ENCODE data around the gene SHC1.

Gene SHC1, protein sequence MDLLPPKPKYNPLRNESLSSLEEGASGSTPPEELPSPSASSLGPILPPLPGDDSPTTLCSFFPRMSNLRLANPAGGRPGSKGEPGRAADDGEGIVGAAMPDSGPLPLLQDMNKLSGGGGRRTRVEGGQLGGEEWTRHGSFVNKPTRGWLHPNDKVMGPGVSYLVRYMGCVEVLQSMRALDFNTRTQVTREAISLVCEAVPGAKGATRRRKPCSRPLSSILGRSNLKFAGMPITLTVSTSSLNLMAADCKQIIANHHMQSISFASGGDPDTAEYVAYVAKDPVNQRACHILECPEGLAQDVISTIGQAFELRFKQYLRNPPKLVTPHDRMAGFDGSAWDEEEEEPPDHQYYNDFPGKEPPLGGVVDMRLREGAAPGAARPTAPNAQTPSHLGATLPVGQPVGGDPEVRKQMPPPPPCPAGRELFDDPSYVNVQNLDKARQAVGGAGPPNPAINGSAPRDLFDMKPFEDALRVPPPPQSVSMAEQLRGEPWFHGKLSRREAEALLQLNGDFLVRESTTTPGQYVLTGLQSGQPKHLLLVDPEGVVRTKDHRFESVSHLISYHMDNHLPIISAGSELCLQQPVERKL

DNA sequence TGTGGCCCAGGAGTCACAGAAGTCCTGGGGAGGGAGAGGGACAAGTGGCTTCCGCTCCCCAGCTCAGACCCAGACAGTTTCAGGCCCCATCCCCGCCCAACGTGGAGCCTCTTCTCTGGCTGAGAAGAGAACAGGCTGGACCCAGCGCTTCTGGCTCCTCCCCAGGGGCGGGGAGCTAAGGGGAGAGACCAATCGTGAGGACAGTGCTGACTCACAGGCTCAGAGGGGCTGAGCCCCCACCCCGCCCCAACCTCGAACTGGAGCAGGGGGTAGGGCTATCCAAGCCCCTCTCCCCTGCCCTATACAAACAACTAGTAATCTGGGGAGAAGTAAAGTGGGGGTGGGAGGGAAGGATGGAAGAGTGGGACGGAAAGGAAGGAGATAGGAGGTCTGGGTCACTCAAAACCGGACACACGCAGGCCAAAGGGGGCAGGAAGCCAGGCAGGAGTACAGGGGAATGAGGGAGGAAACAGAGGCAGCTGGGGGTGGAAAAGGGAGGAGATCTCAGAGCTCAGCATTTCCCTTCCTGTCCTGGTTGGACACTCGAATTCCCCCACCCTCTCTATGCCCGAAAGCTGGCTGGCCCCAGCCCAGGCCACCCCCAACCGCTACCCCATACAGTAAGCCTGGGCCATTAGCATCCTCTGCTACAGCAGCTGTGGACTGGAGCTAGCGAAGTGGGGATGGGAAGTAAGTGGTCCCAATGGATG, at the start of gene SHC1:
SHC1 (minus strand) TSS at position 117 of the 710 bp plus-strand sequence. CDS start 221 bp downstream, outside the sequence.
- DNase-seq (ENCODE audit: low spot score) = peak; percentile 91

DNA sequence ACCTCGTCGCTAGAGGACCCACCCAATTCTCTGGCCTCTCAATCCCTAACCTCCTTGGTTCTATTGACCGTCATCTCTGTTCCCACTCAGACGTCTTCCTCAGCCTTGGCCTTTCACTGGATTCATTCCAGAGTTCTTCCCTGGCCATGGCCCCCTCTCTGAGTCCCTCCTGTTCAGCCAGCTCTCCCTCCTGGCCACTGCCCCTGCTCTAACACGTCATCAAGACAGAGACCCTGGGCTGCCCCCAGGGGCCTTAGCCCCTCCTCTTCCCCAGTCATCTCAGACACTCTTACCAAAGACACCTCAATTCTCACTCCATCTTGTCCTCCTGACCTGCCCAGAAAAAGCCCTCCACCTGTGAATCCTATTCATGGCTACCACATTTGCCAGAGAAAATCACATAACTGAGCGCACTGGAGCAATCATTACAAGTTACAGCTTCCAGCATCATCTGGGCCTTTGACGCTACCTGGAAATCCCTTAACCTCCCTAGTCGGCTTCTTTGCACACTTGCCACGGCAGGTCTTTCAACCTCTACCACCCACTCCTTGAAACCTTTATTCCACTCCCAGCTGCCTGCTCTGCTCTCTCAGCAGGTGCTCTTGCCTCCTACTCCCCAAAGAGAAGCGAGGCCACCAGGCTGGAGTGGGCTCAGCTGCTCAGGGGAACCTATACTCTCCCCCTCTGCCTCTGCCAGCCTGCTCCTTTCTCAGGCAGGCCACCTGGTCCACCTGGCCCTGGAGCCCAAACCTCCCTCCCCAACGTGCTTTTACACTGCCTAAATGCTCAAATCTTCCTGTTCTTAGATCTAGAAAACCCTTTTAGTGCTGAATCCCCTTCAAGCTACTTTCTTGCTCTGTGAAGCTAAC, 49.1 kb upstream of the SHC1 start:
- DNase-seq (ENCODE audit: low spot score) = no peak

DNA sequence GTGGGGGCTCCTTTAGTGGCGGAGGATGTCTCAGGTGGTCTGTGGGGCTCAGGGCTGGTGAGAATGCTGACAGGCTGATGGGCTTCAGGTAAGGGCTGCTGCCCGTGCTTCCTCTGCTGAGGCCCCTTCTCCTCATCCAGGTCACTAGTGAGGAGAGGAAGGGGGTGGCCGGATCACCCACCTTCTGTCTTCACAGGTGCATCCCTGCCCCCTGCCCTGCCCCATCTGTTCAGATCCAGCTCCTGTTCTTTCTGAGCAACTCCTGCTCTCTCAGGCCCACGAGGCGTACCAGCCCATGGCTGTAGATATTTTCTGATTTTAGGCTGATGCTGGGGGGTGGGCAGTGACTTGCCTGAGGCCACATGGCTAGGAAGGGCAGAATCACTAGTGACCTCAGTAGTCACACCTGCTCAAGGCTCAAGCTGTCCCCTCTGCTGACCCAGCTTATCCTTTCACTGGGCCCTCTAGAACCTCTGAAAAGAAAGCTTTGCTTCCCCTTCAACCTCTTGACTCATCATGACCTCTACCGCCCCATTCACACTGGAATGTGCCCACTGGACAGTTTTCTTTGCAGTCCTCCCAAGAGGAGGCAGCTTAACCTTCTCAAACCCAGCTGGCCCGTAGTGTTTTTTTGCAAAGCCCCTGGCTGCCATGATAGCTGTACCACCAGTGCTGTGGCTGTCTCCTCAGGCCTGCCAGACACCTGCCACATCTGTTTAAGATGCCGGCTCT, 48.2 kb upstream of the SHC1 start:
- DNase-seq (ENCODE audit: low spot score) = peak; percentile 60

DNA sequence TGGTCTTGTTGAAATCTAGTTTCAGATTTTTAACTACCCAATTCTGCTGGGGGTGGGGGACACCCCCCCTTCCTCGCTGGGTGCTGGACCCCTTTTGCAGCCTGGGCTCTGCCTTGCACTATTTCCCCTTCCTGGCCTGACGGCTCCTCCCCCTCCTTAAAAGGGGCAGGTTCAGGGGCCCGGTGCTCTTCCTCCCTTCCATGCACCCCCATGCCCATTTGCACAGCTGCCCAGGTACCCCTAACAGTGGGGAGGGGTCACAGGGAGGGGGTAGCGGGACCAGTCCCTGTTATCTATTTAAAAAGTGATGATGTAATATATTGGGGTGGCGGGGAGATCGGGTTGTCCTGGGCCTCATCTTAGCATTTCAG, 47.4 kb upstream of the SHC1 start:
- DNase-seq (ENCODE audit: low spot score) = no peak

DNA sequence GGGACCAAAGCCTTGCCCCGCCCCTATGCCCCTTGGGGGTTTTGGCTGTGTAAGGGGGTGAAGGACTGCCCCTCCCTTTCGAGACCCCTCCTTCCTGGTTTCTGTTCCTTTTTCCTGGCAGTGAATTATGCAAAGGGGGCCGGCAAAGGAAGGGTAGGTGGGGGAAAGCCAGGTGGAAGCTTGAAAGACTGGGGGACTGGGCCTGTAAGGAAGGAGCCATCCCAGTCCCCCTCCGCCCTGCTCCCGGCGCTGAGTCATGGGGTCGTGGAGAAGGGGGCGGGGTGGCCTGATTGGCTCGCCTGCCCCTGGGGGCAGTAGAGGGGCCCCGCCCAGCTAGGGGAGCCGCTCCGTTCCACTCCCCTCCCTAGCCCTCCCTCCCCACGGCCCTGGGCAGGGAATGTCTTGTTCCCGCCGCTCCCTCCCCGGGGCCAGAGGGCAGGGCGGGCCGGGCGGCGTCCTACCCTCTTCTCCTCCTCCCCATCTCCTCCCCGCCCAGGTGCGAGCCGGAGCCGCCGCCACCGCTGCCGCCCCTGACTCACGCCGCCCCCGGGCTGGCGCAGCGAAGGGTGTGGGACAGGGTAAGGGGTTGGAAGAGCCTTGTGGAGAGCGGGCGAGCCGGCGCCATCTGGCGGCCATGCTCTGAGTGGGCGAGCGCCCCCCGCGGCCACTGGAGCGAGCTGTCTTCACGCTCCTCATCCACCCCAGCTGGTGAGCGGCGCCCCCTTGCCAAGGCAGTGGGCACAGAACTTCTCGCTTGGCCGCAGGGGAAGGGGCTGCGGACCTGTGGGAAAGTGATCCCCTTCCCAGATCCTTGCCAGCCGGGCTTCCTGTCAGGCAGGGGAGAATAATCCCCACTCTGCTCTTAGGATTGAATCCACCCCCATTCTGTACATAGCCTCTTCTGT, 46.7 kb upstream of the SHC1 start:
- peak; percentile 90 for DNase-seq (ENCODE audit: low spot score)

DNA sequence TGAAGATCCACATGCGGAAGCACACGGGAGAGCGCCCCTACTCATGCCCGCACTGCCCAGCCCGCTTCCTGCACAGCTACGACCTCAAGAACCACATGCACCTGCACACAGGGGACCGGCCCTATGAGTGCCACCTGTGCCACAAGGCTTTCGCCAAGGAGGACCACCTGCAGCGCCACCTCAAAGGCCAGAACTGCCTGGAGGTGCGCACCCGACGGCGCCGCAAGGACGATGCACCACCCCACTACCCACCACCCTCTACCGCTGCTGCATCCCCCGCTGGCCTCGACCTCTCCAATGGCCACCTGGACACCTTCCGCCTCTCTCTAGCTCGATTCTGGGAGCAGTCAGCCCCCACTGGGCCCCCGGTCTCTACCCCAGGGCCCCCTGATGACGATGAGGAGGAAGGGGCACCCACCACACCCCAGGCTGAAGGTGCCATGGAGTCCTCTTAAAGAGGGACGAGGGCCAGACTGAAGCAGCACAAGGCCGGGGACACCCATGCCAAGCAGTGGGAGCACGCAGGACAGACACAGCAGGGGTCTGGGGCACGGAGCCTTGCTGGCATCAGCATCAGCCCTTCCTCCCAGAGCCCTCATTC, 45.8 kb upstream of the SHC1 start:
- no peak for DNase-seq (ENCODE audit: low spot score)

DNA sequence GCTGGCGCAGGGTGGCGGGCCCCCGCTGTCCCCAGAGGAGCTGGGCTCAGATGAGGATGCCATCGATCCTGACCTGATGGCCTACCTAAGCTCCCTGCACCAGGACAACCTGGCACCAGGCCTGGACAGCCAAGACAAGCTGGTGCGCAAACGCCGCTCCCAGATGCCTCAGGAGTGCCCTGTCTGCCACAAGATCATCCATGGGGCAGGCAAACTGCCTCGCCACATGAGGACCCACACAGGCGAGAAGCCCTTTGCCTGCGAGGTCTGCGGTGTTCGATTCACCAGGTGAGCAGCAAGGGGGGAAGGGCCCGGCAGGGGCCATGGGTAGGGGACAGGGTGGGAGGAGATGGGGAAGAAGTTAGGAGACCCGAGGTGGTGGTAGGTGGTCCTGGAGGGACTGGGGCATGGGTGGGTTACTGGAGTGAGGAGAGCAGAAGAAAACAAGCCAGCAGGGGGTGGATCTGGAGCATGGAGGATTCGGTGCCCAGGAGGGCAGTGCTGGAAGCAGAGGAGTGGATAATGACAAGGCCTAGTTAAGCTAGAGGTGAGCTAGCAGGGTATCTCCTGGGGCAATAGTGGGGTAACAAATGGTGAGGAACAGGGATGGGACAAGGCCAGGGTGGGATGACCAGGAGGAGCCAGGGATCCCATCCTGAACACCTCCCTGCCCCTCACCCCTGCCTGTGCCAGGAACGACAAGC, 45.1 kb upstream of the SHC1 start:
- no peak for DNase-seq (ENCODE audit: low spot score)

DNA sequence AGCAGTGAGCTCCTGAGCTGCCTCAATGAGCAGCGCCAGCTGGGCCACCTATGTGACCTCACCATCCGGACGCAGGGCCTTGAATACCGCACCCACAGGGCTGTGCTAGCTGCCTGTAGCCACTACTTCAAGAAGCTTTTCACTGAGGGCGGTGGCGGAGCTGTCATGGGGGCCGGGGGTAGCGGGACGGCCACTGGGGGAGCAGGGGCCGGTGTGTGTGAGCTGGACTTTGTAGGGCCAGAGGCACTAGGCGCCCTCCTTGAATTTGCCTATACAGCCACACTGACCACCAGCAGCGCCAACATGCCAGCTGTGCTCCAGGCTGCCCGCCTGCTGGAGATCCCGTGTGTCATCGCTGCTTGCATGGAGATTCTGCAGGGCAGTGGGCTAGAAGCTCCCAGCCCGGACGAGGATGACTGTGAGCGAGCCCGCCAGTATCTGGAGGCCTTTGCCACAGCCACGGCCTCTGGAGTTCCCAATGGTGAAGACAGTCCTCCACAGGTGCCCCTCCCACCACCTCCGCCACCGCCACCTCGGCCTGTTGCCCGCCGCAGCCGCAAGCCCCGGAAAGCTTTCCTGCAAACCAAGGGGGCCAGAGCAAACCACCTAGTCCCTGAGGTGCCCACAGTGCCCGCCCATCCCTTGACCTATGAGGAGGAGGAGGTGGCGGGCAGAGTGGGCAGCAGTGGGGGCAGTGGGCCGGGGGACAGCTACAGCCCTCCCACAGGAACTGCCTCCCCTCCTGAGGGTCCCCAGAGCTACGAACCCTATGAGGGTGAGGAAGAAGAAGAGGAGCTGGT, 44.4 kb upstream of the SHC1 start:
- DNase-seq (ENCODE audit: low spot score) = no peak

DNA sequence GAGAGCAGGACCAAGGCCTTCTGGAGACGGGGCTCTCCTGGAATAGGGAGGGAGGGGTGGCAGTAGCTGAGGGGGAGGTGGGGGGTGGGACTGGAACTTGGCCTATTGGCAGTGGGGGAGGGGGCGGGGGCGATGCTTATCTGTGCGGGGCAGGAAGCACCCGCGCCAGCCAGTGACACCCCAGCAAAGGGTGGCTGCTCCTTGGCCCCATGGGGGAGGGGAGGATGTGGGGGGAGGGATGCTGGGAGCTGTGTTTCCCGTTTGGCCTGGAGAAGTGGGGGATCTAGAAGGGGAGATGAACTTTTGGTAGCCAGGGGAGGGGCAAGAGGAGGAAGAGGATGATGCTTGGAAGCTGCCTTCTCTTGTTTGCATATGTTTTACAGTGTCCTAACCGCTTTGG, 43.1 kb upstream of the SHC1 start:
- no peak for DNase-seq (ENCODE audit: low spot score)

DNA sequence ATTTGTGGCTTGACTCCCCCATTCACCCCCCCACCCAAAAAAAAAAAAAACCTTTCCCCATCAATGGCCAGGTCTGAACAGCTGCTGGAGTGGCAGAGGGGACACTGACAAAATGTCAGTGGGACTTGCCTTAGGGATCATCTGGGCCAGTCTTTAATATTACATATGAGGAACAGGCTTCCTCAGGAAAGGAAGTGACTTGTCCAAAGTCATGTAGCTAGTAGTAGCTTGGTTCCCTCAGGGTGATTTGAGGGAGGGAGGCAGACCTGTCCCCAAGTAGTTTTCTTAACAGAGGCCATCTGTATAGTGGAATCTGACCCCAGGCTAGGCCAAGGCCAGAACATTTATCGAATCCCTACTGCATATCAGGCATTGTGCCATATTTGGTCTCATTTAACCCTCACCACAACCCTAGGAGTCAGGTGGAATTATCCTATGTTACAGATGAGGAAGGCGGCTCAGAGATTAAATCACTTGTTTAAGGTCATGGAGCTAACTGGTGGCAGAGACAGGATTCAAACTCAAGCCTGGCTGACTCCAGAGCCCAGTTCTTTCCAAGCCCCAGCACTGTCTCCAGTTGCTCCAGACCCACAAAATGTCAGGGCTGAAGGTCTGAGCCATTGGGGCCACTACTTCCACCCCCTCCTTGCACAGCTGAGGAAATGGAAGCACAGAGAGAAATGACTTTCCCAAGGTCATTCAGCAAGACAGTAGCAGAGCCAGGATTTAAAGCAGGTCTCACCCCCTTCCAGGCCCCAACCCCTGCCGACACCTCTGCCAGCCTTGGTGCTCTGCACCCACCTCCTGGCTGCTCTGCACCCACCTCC, 42.4 kb upstream of the SHC1 start:
- DNase-seq (ENCODE audit: low spot score) = no peak

DNA sequence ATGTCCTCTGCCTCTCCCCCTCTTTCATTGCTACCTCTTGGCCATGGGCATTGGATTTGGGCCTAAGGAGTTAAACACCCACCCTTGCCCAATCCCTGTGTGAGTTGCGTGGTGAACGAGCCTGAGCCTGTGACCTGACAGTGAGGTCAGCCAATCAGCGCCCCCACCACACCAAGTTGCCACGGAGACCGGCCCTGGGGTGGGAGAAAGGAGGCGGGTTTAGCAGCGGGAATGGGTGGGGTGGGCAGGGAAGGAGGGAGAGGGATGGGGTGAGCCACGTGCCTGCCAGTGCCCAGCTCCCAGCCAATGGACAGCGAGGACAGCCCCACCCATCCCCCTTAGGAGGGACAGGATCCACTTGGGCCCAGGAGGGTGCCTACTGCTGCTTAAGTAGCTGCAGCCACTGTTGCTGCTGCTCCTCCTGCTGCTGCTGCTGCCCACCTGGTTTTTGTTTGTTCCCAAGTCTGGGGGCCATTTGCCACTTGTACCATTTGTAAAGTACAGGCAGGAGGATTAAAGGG, 41.5 kb upstream of the SHC1 start:
- DNase-seq (ENCODE audit: low spot score) = peak; percentile 75

DNA sequence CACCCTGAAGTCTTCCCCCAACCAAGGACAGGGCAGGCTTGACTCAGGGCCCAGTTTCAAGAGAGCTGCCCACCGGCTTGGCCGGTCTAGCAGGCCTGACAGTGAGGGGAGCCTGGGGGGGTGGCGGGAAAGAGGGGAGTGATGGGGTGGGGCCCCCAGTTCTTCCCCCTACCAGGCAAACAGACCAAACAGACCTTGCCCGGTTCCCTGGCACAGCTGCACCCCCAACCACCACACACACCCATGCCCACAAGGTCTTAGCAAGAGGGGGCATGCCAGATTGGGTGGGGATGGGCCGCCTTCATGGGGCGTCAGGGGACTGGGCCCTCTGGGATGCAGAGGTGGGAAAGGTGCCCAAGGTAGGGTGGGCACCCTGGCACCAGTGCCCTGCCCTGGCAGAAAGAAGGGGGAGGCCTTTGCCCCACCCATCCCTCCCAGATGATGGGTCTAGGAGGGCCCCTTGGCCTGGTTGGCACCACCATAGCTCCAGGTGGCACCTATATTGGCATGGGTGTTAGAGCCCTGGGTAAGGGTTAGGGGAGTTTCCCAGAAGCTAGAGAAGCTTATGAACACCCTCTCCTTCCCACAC, 41.0 kb upstream of the SHC1 start:
- no peak for DNase-seq (ENCODE audit: low spot score)

DNA sequence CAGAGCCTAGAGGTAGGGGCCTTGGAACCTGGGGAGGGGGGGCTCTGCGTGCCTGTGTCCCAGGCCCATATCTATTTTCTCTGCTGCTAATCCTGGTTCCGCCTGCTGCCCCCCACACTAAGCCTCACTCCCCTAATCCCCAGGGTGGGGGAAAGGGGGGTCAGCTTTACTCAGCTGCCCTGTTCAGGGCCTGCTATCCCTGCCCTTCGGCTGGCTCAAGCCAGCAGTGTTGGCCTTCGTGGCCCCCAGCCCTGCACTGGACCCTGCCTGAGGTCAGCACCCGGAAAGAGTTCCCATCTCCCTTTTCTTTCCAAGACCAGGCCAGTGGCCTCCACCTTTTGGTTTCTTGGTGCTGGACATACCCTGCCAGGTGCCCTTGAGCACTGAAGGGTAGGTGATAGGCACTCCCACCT, 40.5 kb upstream of the SHC1 start:
- DNase-seq (ENCODE audit: low spot score) = no peak

DNA sequence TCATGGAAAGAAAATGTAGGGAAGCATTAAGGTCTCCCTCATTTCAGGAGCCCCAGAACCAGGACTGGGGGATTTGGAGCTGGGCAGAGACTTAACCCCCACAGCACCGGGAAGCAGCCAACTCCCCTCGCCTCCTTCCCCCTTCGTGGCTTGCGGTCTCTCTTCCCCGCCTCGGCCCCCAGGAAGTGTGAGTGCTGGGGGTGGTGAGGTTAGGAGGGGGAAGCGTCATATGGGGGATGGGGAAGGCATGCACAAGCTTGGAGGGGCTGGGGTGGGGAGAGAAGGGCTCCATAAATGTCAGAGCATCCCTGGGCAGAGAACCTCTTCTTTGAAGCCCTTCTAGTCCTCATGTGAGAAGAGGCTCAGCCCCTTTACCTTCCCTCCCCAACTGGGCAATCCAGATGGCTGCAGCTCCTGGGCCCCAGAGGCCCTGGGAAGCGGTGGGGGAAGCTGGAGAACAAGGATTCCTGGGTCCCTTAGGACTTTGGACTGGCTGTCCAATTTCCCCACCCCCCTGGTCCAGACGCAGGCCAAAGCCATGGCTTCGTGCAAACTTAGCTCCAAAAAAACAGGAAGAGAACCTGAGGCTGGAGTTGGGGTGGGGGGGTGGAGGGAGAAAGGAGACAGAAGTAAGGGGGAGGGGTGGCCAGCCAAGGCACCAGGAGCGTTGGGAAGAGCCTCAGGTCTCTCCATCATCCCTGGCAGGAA, 39.8 kb upstream of the SHC1 start:
- no peak for DNase-seq (ENCODE audit: low spot score)

DNA sequence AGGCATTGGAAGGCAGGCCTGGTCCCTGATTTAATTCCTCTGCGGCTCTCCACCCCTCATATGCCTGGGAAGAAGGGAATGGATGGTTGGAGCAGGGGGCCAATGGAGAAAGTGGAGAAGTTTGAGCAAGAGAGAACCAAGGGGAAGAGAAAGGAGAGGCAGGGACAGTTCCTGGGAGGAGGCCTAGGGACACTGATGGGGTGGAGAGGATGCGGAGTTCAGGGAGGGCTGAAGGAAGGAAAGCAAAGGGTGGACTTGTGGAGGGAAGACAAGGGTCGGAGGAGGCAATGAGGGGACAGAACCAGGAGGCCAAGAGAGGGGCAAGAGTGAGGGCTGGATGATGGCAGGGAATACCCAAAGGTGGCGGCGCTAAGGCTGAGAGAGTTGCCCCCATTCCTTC, 39.2 kb upstream of the SHC1 start:
- no peak for DNase-seq (ENCODE audit: low spot score)

DNA sequence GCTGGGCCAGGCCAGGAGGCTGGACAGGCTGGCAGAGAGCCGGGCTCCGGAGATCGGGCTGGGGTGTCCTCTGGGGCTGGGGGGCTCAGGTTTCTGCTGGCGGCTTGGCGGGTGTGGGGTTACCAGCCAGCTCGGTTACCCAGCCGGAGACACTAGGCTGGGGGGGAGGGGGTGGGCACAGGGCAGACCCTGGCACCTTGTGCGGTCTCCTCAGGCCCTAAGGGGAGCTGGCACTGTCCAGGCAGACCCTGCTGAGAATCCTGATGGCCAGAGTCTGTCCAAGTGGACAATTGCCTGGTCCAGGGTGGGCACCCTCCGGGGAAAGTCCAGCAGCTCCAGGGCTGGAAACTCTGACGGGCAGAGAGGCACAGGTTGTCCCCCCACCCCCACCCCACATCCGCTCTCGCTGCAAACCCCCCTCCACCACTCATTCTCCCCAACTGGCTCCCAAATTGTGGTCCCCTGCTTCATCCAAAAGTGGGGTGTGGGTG, 38.7 kb upstream of the SHC1 start:
- DNase-seq (ENCODE audit: low spot score) = no peak

Data from AG08396 (cell line).